ENCODE data around the gene MGMT.

MGMT gene

DNA sequence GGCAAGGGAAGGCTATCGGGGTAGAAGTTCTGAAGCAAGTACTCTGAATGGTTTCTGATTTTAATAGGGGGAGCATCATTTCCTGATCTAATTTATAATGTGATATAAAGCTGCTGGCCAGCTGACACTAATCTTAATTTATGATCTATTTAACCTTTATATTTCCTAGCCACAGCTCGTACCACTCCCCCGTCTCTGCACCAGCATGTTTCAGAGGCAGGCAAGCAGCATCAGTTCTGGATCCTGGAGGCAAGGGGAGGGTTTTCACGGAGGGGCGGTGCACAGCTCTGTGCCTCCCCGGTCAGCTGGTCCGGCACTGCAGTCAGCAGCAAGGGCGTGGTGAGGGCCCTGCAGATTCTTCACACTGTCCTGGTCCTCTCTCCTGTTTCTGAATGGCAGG, 30.0 kb downstream of the MGMT start:
- DNase-seq = no peak

DNA sequence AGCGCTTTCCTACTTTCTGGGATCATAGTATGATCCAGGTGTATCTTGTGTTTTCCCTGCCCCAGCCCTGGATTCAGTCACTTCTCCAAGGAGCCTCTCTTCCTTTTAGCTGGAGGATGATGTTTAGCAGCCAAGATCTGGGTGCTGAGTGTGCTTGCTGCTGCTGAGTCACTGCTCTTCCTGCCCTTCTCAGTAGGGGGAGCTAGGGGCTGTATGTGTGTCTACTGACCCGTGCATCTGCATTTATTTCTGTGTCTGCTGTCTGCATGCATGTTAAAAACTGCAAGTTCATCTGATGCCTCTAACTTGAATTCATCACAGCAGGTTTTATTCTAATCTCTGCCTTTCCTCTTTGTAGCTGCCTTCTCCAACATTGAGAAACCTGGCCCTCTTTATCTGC, 31.6 kb downstream of the MGMT start:
- no peak for DNase-seq

DNA sequence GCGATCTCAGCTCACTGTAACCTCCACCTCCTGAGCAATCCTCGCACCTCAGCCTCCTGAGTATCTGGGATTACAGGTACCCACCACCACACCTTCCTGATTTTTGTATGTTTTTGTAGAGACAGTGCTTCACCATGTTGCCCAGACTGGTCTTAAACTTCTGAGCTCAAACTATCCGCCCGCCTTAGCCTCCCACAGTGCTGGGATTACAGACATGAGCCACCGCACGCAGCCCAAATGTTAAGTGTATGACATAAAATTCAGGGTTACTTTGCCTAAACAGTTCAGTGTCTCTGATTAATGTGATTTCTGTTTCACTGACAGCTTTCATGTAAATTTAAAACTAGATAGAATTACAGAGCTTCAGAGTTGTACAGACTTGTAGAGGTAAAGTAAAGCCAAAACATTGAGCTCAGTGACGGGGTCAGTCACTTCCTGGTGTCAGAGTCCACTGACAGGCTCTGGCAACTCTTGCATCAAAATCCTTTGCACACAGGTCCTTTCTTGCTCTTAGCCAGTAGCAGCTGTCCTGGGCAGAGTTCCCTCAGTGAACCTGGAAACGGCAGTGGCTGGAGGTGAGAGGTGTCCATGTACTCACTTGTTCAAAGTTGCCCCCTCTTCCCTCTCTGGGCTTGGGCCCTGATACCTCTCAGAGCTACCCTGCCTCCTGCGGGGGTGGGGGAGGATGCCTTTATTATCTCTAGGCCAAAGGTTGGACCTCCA, 33.7 kb downstream of the MGMT start:
- DNase-seq = no peak

DNA sequence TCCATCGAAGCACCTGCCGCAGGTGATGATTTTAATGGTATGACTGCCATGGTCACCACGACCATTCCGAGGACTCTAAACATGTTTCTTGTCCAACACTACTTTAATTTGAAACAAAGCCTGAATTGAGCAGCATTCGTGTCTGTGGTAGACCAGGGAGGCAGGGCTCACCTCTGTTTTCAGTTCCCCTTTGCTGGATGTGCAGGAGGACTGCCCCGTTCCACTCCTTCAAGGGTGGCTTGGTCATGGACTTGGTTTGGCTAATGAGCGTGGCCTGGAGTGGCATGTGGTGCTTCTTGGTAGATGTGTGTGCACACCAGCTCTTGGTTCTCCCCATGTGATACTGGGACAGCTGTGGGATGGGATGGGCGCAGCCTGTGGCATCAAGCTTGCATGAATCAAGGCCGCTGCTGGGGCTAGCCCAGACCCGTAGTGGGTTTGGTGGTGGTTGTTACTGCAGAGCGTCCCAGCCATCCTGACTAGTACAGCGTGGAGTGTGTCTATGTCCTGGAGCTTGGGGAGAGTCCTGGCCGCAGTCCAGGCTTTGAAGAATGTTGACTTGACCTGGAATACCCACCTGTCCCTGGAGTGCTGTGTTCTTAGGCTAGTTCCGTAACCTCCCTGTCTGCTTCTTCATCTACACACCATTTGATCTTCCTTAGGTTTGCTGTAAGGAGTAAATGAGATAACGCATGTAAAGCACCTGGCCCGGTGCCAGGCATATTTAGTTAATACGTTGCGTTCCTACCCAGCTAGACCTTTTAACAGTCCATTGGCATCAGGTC, 34.8 kb downstream of the MGMT start:
- DNase-seq = no peak

DNA sequence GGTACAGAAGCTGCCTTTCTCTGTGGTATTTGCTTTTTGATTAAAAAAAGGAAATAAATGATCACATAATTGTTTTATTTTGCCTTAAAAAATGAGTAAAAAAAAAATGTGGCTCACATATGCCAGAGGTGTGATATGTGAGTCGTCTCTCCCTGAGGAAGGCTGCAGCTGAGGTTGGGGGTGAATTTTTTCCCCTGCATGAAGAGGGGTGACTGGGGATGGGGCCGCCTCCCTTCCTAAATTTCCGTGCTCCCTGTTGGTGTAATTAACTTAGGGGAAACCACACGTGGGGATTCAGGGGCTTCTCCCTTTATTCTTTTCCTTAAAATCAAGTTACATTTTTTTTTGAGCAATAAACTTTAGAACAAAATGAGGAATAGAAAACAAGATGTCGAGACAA, 35.4 kb downstream of the MGMT start:
- DNase-seq = no peak

DNA sequence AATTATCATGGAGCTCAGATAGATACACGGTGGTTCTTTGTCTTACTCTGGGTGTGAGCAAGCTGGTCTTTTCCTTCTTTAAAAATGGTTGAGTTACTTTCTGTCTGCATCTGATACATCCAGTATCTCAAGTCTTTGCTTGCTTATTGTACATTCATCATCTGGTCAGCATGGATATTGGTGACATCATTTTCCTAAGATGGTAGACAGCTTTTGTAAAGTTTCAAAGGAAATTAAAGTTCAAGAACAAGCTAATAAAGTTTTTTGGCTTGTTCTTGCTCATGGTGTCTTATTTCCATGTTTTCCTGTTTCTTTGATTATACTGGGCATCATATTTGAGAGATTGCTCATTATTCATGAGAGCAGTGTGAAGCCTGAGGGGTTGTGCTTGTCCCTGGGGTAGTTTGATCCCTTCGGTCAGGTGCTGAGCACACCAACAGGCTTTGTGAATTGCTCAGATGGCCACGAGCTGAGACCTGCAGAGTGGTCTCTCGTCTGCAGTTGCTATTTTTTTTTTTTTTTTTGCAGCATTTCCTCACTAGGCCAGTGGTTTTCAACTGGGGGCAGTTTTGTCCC, 38.5 kb downstream of the MGMT start:
- no peak for DNase-seq

DNA sequence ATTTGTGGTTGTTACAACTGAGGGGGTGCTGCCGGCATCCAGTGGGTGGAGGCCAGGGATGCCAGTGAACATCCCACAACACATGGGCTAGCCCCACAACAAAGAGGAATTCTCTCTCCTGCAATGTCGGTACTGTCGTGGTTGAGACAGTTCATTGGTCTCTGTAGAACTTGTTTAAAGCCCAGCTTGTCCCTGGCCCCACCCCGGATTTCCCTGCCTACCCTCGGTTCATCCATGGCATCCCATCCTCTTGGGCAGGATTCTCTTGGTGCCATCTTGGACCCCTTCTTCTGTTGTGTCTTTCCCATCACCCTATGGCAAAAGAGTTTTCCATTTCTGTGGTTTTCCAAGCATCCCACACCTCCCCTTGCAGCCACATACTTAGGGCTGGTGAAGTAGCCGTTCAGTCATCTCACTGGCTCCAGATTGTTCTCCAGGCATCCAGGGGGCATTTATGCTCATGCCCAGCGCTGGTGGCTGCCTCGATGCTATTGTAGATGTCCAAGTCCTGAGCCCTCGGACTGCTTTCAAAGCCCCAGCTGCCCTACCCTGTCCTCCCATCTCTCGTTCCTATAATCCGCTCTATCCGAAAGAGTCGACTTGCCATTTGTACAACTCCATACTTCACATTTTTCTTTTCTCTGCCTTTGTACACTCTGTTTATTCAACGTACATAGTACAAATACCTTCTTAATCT, 39.2 kb downstream of the MGMT start:
- DNase-seq = no peak

DNA sequence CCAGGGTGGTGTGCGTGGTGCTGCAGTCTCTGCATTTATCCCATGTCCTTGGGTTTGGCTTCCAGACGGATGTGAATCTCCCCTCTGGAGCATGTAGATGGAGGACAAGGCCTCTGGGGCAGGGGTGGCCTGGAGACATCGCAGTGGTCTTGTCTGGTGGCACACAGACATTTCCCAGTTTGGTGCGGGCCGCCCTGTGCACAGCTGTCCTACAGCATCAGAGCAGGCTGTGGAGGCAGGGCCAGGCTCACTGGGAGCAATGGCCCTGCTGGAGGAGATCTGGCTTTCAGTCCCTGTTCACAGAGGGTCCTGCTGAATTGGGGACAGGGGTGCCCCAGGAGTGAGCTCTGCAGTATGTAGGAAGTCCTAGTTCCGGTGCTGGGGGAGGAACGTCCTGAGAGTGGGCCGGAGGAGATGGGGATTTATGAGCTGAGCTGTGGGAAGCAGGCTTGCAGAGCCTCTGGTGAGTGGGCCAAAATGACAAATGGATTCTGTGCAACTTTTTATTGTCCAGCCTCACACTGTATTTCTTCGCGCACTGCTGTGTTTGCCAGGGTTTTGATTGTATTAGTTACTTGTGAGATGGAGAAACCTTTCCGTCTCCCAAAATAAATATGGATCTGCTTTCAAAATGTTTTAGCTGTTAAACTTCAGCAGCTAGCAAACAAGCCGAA, 40.3 kb downstream of the MGMT start:
- no peak for DNase-seq

DNA sequence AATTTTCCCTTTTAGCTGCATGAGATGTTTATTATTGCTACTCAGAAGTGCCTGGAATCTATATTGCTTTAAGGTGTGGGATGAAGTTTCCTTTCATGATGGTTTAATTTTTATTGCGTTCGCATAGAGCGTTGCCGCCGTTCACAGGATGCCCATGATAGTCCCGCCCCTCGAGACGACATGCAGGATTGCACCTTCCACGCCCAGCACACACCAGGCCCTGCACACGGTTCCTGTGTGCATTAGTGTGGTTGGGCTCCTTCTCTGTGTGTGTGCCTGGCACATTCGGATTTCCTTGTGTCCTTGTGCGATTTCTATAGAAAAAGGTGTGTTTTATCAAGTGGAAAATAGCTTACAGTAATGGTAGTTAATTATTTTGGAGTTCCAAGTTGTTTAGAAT, 42.1 kb downstream of the MGMT start:
- no peak for DNase-seq

DNA sequence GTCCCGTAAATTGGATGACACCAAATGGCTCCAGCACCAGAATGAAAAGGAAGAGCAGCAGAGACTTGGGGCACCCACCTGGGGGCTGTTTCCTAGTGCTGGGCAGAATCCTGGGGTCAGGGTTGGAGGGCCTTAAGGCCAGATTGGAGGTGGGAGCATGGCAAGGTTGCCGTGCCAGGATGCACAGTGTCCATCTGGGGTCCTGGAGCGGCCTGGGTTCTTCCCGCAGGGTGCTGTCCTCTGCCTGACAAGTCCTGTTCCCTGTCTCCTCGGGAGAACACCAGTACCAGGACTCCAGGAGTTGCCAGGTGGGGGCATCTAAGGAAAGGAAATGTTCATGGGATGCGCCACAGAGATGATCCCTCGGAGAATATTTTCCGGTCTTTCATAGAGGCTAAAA, 42.8 kb downstream of the MGMT start:
- no peak for DNase-seq

DNA sequence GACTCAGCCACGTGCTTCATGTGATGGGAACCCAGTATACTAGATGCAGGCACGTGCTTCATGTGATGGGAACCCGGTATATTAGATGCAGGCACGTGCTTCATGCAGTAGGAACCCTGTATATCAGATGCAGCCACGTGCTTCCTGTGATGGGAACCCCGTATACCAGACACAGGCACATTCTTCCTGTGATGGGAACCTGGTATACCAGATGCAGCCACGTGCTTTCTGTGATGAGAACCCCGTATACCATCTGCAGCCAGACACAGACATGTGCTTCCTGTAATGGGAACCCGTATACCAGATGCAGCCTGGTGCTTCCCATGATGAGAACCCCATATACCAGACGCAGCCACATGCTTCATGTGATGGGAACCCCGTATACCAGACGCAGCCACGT, 44.0 kb downstream of the MGMT start:
- DNase-seq = no peak

DNA sequence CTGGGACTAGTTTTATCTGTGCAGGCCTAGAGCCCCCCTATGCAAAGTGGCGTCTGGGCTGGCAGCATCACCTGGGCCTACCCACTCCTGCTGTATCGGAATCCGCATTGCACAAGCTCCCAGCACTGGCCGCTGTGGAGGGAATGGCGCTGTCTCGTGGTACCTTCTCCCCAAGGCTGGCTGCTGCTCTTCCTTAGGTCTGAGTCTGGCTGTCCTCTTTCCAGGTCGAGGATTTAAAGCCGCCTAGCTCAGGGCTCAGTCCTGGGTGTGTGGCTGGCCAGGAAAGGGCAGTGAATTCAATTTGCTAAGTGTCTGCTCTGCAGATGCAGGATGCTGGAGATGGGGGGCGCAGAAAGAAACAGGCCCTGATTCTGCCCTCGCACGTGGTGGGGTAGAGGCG, 44.7 kb downstream of the MGMT start:
- no peak for DNase-seq

DNA sequence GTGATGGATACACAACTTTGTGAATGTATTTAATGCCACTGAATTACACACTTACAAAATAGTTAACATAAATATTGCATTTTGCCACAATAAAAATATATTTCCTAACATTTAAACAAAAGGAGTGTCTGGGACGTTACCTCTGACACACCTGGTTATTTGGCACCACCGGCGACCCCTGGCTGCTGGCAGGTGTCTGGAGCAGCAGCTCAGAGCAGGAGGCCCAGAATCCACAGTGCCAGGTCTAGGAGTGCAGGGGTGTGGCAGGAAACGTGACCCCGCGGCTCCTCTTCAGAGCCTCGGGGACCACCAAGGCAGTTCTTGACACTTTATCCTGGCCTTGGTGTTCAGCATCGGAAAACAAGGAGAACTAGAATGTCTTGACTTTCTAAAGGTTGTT, 46.3 kb downstream of the MGMT start:
- no peak for DNase-seq

DNA sequence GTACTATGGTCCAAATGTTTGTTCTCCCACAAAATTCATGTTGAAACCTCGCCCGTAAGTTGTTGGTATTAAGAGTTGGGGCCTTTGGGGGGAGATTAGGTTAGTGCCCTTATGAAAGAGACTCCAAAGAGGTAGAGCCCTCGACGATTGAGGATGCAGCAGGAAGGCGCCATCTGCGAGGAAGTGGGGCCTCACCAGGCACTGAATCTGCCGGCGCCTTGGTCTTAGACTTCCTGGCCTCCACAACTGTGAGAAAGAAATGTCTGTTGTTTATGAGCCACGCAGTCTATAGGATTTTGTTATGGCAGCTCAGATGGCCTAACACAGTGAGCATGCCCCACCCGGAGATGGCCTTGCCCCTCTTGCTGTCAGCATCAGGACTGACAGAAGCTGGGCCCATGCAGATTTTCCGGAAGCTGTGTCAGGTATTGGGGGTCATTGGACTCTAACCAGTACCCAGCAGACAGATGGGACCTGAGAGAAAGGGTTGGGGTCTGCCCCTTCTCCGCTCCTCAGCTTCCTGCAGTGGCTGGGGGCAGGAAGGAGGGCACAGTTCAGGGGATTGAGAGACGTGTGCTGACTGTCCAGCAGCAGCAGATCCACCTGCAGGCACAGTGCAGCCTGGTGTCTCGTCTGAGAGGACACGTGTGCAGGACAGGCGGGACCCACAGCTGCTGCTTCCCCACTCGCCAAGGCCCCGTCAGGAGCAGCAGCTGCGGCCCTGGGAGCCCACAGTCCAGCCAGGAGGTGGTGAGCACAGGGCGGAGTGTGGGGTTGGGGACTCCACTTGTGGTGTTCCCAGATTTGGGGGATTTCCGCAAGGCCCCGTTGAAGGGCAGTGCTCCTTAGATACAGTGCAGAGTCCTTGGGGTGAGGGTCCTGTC, 47.8 kb downstream of the MGMT start:
- no peak for DNase-seq

DNA sequence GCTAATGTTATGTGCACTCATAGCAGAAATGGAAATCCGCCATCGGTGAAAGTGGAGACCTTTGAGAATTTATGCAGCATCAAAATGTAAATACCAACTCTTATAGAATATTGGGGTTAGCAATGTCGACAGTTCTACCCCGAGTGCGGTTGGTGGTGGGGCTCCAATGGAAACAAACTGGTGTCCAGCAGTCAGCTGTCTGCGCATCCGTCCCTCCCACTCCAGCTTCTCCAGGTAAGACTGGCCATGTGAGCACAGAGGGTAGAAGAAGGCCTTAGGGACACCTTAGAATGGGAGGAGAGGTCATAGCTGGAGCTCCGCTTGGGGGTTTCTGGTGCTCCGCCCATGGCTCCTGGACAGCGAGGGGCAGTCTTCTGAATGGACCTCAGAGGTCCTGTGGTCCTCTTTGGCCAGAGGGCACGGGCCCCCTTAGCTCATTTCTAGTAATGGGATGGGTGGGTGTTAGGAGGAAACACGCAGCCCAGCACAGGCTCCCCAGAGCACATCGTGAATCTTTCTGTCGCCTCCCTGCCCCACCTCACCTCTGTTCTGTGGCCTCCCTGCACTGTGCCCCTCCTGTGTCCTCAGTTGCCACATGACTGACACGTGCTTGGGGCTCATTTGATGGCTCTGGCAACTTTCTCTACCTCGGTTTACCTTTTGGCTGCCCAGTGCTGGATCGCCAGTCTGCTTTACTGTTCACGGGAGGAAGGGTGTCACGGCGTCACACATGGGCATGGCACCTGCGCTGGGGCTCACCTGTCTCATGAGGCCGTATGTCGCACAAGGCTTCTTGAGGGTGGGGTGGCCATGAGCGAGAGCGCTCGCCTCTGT, 50.0 kb downstream of the MGMT start:
- no peak for DNase-seq

DNA sequence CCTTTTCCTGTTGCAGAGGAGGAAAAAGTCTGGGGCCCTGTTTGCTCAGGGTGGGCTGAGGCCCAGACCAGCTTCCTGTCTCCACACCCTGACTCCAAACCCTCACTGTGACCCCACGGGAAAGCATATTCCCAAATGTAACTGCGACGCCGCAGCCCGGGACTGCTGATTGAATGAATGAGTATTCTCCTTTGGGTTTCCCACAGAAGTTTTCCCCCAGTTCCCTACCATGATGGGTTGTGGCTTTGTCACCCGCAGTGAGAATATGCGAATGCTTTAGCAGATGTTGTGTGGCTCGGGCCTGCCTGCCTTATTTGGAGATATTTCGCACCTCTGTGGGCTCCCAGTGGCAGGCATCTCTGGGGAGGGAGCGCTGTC, 50.6 kb downstream of the MGMT start:
- no peak for DNase-seq

DNA sequence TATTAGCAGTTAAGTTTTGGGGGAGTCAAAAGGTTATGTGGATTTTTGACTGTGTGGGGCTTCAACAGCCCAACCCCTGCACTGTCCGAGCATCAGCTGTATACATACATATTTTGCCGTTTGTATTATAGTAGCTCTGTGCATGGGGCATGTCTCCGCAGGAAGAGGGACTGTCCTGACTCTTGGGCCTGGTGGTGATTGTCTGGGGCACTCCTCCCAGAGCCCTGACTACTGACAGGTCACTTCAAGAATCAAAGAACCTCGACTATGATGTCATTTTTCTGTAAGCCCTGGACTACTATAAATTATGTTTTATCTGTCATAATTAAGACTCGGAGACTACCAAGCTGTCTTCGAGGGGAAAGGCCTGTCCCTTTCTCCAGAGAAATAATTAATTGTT, 51.8 kb downstream of the MGMT start:
- DNase-seq = no peak

DNA sequence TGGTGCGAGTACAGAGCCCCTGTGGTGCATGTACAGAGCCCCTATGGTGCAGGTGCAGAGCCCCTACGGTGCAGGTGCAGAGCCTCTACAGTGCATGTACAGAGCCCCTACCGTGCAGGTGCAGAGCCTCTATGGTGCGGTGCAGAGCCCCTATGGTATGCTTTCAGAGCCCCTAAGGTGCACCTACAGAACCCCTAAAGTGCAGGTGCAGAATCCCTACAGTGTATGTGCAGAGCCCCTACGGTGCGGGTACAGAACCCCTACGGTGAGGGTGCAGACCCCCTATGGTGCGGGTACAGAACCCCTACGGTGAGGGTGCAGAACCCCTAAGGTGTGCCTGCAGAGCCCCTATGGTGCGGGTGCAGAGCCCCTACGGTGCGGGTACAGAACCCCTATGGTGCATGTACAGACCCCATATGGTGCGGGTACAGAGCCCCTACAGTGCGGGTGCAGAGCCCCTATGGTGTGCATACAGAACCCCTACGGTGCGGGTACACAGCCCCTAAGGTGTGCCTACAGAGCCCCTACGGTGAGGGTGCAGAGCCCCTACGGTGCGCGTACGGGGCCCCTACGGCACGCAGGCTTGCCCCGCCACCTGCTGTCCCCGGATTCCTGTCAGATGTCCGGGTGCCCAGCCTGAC, 53.5 kb downstream of the MGMT start:
- no peak for DNase-seq

DNA sequence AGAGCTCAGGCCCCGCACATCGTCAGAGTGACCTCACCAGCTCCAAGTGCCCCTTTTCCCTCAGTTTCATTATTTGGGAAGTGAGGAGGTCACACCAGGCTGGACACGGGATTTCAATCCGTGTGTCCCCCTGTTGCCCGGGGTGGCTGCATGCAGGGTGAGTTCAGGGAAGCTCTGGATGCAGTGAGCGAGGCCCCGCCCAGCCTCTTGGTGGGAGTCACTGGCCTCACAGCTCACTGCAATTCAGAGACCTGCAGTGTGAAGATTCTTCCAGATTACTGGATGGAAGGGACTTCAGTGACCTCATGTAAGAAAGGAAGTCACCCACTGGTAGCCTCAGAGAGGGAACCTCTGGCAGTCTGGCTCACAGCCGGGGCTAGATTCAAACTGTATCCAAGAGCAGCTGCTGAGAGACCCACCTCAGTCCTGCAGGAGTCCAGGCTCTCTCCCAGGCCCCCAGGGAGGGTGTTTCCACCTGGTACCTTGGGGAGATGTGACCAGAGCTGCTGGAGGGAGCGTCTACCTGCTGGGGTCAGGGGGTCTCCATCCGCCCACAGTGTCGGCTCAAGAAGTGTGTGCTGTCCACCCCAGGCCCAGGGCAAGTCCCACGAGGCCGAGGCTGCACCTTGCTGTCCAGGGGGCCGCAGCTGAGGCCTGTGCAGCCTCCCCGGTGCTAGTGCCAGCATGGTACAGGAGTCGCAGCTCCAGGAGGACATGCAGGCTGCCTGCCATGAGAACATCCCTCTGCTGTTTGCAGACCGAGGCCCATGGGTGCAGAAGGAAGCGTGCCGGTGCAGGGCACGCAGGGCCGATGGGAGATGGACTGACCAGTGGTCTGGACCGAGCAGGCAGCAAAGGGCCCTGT, 54.4 kb downstream of the MGMT start:
- DNase-seq = no peak
